DMS 273 treated with DMSO at 0.1 percent for 48 hours (cell line): Measurements from ENCODE around the gene DYRK2.

Source experiments
- DNase-seq: peaks from one replicate; lab custom pipeline; 2025; lab: John Stamatoyannopoulos, UW

Gene DYRK2

DNA sequence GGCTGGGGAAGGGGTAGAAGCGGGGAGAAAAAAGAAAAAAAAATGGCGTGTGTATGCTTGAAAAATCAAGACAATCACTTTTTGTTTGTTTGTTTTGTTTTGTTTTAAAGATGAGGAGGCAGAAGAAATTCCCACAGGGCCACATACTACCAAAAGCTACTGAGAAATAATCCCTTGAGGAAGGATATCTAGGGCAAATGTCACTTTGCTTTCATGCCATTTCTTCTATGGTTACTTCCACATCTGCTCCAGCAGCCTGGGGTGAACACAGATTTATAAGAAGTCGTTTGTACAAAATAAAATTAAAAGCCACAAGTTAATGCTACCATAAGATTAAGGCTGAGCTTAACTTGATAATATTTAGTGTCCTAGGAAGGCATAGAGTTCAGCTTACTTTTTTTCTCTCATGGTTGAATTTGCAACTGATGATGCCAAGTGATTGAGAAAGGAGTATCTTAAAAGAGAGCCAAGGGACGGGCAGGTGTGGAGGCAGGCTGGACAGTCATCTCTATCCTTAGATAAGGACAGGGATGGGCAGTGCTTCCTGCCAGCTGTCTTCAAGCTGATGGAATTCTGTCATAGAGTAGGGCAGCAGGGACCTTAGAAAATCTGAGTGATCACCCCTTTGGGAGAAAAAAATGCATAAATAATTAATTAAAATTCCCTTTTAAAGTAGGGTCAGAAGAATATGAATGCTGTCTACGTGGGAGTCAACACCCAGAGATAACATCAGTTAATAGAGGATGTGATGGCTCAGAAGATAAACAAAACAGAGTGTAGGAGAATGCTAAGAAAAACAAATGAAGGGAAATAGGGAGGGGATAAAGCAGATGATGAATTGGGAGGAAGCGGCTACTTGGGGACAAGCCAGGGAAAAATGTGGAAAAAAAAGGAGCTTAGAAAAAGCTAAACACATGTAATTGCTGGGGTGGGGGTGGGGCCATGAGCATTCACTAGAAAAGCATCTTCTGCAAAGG, 57.1 kb downstream of the DYRK2 start:
- no peak for DNase-seq

DNA sequence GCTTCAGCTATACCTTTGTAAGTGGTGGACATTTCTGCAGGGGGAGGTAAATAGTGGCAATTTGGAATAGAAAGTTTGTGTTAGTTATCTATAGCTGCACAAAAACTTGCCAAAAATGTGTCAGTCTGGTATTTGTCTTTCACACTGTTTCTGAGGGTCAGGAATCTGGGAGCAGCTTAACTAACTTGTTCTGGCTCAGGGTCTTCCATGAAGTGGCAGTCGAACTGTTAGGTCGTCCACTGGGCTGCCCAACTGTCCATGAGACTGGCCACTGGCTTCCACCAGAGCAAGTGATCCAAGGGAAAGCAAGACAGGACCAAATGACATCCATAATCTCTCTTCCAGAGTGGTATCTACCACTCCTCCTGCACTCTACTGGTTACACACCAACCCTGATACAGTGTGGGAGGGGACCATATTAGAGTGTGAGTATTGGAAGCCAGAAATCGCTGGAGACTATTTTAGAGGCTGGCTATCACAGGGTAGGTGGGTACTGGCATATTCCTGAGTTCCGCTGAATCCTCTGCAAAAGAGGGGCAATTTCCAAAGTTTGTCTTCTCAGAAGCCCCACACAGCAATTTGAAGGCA, 60.9 kb downstream of the DYRK2 start:
- DNase-seq: no peak

DNA sequence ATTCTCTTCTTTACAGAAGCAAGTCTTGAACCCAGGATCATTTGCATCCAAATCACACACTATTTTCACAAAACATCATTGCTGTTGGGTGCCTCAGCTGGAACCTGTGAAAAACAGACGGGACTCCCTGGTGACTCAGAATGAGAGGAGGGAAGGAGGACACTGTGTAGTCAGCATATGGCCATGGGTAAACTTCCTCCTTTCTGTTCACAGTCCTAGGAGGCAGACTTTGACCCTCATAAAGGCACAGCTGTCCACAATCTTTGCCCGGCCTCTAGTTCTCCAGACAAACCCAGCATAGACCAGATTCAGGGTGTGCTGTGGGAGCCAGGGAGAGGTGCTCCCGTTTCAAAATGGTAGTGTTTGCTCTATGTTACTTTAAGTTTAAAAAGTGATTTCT, 62.0 kb downstream of the DYRK2 start:
- DNase-seq: no peak

DNA sequence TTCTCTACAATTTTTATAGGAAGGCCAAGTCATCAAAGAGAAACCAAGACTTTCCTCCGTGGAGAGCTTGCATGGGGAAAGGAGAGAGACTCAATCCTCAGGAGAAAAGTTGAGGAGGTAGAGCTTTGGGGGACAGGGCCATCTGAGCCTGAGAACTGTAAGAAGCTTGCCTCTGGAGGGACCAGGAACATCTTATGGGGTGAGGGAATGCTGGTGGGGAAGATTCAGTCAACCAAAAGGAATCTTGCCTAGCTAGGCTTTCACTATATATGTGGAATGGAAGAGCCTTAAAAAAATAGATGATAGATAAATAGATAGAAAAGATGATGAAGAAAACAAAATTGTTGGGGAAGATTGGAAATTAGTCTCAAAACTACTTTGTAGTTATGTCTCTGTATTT, 63.5 kb downstream of the DYRK2 start:
- DNase-seq: no peak

DNA sequence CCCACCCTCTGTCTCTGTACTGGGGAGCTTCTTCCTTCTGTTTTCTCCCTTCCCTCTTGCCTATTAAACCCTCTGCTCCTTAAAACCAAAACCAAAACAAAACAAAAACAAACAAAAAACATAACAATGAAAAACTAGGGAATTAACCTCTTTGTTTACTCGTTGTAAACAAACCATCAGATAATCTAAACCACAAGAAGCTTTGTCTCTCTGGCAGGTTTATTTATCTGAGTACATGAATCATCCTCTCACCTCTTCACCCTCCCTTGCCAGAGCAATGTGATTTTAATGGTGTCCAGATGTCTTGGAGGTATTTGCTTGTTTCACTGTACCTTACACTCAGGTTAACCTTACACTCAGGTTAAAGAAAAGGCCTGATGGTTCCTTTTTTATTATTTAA, 66.1 kb downstream of the DYRK2 start:
- DNase-seq: no peak
